Measurements from ENCODE around the gene CENPB. TPM values are rescaled to one million over a fixed set of nuclear protein-coding genes. Genes with fewer than 3 reads are reported as not detected.

Gene CENPB
- total and polyA plus RNA-seq, 8 donors = 24.5 to 130 (median 69.2) TPM

- Histone ChIP-seq H3K27me3 (peaks cover 0 to 9% (median 0%) of the 10 kb centered on the region in 3 donors), H3K4me3 (no peak overlapping the region), H3K36me3 (no peaks in the 10 kb centered on the region), H3K4me1 (peaks cover 0 to 3% (median under 1%) of the 10 kb centered on the region in 4 donors), H3K27ac (peak overlapping the region in 4 of 5 donors; percentile 35 to 55 (median 48)), H3K9me3 (no peaks in the 10 kb centered on the region)
- peak in 1 of 2 donors; percentile 43 for DNase-seq
- intact Hi-C loops (cut with DNase I; ENCODE audit: low total_unique reads) = no loop called here
- 78 to 86% (median 81%) methylated on average over 15 to 19 of the region's 19 CpGs for WGBS, 5 donors
- TF ChIP-seq CTCF (IDR thresholded peaks at IDR 0.05) (no peak), POLR2AphosphoS5 (IDR thresholded peaks at IDR 0.05) (no peak), POLR2A (IDR thresholded peaks at IDR 0.05) (no peak), EP300 (IDR thresholded peaks at IDR 0.05) (no peak)
These were observed 47.2 kb downstream of the CENPB start for GRCh38 chr20:3739054-3739925.

- intact Hi-C loops (cut with DNase I; ENCODE audit: low total_unique reads) = no loop called here
- peak in 1 of 2 donors; percentile 3 for DNase-seq
- Histone ChIP-seq H3K27me3 (peaks cover 0 to 18% (median 2%) of the 10 kb centered on the region in 3 donors), H3K4me3 (no peak overlapping the region), H3K36me3 (no peaks in the 10 kb centered on the region), H3K4me1 (peaks cover 0 to 11% (median 5%) of the 10 kb centered on the region in 4 donors), H3K9me3 (no peaks in the 10 kb centered on the region), H3K27ac (peak overlapping the region in 1 of 5 donors; percentile 4)
- 50 to 56% (median 55%) methylated on average over 10 to 11 of the region's 11 CpGs for WGBS, 5 donors
- TF ChIP-seq CTCF (IDR thresholded peaks at IDR 0.05) (no peak), POLR2A (IDR thresholded peaks at IDR 0.05) (no peak), POLR2AphosphoS5 (IDR thresholded peaks at IDR 0.05) (no peak), EP300 (IDR thresholded peaks at IDR 0.05) (no peak)
These were observed 48.2 kb downstream of the CENPB start for GRCh38 chr20:3738111-3739053.

- WGBS, 5 donors = 52 to 69% (median 61%) methylated on average over 4 of the region's 4 CpGs
- TF ChIP-seq POLR2AphosphoS5 (IDR thresholded peaks at IDR 0.05) (no peak), CTCF (IDR thresholded peaks at IDR 0.05) (no peak), EP300 (IDR thresholded peaks at IDR 0.05) (no peak), POLR2A (IDR thresholded peaks at IDR 0.05) (no peak)
- Histone ChIP-seq H3K4me3 (no peak overlapping the region), H3K4me1 (peaks cover 0 to 18% (median 9%) of the 10 kb centered on the region in 4 donors), H3K27me3 (peaks cover 0 to 34% (median 21%) of the 10 kb centered on the region in 3 donors), H3K9me3 (no peaks in the 10 kb centered on the region), H3K27ac (no peak overlapping the region), H3K36me3 (no peaks in the 10 kb centered on the region)
- intact Hi-C loops (cut with DNase I; ENCODE audit: low total_unique reads) = no loop called here
- peak in 1 of 2 donors; percentile 1 for DNase-seq
These were observed 50.8 kb downstream of the CENPB start for GRCh38 chr20:3735768-3736167.
